ENCODE data around the gene OSBPL6.
"Not testable (repeated sequence)": the region's sequence is repeated elsewhere in the genome, so short reads cannot be mapped to it uniquely, and the experiment has no call there.

Gene OSBPL6

GRCh38 chr2:178301649-178302238, 107.4 kb downstream of the OSBPL6 start:
- DNase-seq (ENCODE audit: low read depth in 2 of 2), result no peak

DNA sequence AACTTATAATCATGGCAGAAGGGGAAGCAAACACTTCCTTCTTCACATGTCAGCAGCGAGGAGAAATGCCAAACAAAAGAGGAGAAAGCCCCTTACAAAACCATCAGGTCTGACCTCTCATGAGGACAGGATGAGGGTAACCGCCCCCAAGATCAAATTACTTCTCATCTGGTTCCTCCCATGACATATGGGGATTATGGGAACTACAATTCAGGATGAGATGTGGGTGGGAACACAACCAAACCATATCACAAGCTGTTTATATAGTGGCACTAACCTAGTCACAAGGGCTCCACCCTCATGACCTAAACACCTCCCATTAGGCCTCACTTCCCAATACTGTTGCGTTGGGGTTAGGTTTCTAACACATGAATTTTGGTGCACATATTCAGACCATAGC, 110.0 kb downstream of the OSBPL6 start:
- no peak for DNase-seq (ENCODE audit: low read depth in 2 of 2)

DNA sequence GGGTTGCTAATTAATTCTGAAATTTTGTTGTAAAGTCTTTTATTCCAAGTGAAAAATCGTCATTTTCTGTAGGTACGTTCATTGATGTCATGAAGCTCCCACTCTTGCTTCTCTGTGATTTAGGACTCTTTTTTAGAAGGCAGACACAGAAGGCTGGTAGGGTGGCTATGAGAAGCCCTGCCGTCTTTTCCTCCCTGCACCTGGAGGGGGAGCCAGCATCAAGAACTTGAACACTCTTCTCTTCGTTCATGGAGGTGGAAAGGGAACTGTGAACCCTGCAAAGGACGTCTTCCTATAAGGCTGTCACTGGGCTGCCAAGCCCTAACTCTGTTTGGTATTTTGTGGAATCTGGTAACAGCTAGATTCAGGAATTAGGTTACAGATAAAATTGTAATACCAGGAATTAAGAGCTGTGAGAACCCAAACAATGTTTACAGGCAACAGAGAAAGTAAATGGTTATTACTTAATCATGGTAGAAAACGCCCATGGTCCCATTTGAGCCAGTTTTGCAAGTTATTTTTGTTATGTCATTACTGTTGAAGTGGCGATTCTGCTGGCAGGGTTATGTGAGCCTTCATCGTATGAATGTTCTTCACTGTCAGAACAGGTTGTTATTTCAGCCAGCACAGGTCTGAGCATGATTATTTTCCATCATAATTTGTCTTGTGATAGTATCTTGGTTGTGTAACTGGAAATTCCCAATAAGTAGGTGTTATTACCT, 112.2 kb downstream of the OSBPL6 start:
- peak in 1 of 2 donors; percentile 0 for DNase-seq (ENCODE audit: low read depth in 2 of 2)

DNA sequence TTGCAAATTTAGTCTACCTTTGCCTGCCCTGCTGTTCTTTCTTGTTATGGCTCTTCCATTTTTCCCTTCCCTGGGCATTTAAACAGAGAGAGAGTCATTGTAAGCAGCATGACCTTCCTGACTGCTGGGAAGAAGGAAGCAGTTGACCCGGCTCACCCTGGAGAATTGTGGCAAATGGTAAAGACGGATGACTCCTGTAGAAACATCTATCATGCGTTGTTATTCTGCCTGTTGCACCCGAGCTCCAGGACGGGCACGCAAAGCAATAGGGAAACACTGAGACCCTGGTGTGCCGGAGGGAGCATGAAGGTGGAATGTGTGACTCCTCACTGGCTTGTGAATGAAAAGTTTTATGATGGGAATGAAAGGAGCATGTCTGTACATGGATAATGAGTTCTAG, 113.3 kb downstream of the OSBPL6 start:
- no peak for DNase-seq (ENCODE audit: low read depth in 2 of 2)

DNA sequence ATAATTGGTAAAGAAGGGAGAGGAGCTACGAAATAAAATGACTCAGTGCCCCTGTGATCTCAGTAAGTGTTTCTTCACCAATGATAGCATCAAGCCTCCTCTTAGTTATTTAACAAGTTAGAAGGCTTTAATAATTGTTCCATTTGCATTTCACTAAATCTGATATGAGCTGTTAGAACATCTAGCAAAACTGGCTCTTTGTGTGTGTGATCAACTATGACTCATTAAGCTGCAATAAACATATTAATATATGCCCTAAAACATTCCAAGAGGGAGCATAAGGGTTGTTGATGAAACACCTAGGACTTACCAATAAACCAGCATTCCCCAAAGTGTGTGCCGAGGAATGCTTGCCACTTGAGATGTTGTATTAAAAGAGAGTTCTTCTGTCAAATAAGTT, 115.2 kb downstream of the OSBPL6 start:
- DNase-seq (ENCODE audit: low read depth in 2 of 2), result no peak

DNA sequence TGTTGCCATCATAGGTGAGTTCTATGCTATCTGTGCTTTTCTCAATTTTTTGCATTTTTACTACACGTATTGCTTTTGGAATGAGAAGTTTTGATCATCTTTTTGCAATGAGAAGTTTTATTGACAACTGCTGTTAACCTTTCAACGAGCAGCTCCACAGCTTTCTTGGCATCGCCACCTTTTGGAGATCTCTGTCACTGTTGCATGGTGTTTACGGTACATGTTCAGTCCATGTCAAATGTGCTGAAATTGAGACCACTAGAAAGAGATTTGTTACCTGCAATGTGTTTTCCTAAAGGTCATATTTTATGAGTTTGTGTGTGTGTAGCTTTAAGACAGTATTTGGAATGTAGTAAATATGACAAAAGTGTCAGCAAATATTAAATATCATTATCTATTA, 120.8 kb downstream of the OSBPL6 start:
- no peak for DNase-seq (ENCODE audit: low read depth in 2 of 2)

- no peak for DNase-seq (ENCODE audit: low read depth in 2 of 2)
Measured at GRCh38 chr2:178315488-178315948, 121.2 kb downstream of the OSBPL6 start.

- DNase-seq (ENCODE audit: low read depth in 2 of 2), result no peak
Measured at GRCh38 chr2:178317811-178318210, 123.5 kb downstream of the OSBPL6 start.

- DNase-seq (ENCODE audit: low read depth in 2 of 2), result no peak
Measured at GRCh38 chr2:178320011-178320585, 125.8 kb downstream of the OSBPL6 start.

DNA sequence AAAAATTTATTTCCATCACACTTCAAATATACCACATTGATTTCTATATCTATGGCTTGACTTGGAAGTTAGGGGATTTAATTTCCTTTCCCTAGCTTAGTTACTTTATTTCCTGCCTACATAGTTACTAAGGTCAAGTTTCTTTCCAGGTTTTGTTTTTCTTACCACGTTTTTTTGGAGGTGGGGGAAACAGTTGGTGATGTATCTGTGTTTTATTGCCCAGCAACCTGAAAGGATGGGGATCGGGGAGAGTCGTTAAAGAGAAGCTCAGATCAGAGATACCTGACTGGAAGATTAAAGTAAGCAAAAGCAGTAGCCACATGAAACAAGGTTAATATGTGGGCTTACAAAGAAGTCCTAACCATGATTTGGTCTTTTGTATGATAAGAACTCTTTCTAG, 127.8 kb downstream of the OSBPL6 start:
- no peak for DNase-seq (ENCODE audit: low read depth in 2 of 2)

- not testable (repeated sequence) for DNase-seq (ENCODE audit: low read depth in 2 of 2)
Measured at GRCh38 chr2:178323331-178323730, 129.0 kb downstream of the OSBPL6 start.

GRCh38 chr2:178324077-178324476, 129.8 kb downstream of the OSBPL6 start:
- DNase-seq (ENCODE audit: low read depth in 2 of 2), result no peak

DNA sequence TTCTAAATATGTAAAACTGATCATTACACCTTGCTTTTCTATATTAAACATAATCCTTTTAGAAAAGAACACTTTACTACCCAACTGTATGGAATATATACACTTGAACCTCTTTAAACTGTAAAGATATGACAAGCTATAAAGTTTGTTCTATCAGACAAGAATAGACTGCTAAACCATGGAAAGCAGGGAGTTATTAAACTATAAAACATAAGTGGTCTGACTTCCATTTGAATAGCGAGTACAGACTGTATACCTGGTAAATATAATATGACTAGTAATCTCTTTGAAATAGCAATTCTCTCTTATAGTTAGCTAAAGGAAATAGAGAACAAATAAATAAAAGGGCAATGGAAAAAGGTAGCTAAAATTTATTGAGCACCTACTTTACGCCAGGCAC, 131.0 kb downstream of the OSBPL6 start:
- no peak for DNase-seq (ENCODE audit: low read depth in 2 of 2)

DNA sequence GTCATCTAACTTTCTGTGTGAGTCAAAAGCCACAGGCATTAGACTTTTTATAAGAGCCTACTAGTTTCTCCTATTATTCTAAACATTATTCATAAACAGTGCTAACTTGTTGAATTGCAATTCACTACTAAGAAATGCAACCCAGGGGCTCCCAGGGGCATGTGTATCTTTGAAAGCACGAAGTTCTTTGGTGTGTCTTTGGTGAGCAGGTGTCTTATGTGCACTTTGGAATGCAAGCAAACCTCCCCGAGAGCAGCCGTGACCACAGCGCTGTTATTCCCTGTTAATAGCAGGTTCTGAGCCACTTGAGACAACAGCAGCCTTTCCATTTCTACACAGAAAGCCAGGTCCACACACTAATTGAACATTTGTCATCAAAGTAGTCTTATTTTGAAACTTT, 133.2 kb downstream of the OSBPL6 start:
- no peak for DNase-seq (ENCODE audit: low read depth in 2 of 2)

- no peak for DNase-seq (ENCODE audit: low read depth in 2 of 2)
Measured at GRCh38 chr2:178328037-178328436, 133.7 kb downstream of the OSBPL6 start.

- no peak for DNase-seq (ENCODE audit: low read depth in 2 of 2)
Measured at GRCh38 chr2:178330175-178331017, 136.1 kb downstream of the OSBPL6 start.

DNA sequence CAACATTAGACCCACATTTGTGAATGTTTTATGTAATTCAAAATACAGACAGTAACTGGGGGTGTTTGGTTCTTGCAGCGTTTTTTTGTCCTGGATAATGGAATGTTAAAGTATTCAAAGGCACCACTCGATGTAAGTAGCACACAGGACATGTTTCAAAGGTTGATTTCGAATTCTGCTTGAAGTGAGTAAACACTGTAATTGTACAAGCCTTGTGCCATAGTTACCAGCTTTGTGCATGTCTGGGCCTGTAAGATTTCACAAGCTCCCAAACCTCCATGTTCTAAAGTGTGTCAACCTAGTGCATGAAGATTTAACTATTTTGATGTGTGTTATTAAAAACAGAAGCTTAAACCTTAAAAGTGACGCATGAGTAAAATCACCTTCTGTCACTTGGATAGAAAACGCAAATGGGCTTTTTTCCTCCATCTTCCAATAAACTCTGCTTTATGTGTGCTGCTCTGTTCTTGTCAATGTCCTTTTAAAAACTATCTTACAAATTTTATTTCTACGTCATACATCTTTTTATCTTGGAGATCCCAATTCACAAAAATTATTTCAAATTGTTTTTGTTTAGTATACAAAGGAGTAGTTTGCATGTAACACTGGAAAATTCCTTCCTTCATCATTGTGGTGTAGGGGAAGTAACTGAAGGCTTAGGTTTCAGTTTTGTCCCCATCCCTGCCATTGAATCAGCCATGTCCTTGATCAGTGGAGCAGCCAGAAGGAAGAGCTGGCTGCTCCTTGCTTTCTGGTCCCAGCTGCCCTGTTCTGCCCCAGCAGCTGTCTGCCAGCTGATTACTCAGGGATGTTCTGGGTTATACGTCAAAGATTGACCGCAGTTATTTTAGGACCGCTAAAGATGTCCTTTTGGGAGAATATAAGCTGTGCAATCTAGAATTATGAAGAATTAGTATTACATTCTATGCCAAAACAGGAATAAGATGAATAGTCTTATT, 137.4 kb downstream of the OSBPL6 start:
- DNase-seq (ENCODE audit: low read depth in 2 of 2), result no peak

- no peak for DNase-seq (ENCODE audit: low read depth in 2 of 2)
Measured at GRCh38 chr2:178333851-178334250, 139.5 kb downstream of the OSBPL6 start.

GRCh38 chr2:178335230-178335629, 140.9 kb downstream of the OSBPL6 start:
- DNase-seq (ENCODE audit: low read depth in 2 of 2), result no peak

DNA sequence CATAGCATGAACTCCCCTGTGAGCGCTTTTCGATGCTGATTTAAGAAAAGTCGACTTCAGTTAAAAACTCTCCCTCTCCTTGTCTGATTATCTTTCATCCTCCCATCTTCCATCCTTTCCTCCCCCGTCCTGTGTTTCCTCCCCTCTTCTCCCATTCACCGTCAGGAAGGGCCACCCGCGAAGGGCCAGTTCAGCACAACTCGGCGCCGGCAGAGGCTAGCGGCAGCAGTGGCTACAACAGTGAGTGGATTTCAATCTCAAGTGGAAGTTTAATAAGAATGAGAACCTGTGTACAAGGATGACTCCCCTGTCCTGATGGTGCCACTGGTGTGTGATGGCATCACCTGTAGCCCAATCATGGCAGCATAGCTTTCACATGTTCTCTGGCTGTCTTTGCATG, 149.8 kb downstream of the OSBPL6 start:
- DNase-seq (ENCODE audit: low read depth in 2 of 2), result no peak

DNA sequence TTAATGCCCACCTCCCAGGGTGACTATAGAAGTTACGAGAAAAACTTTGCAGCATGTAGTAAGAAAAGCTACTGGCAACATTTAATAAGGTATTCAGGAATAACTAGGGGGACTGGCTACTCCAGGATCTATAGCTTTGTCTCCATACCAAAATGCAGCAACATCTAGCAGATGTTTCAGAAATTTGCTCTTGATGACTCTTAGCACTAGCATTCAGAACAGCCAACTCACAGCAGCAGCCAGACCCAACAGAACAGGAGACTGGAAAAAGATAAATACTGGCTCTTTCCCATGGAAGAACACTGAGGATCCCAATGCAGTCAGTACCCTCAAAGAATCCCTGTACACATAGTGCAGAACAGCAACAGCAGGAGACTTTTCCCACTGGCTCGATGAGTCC, 151.6 kb downstream of the OSBPL6 start:
- no peak for DNase-seq (ENCODE audit: low read depth in 2 of 2)

Data from stimulated activated CD4-positive, alpha-beta T cell treated with anti-CD3 and anti-CD28 coated beads, Interleukin-1b, Interleukin-23, amount 100 ng/mL, for 4 hours (primary cell).